ENCODE measurements around the gene NKAIN2.

The NKAIN2 gene

GRCh38 chr6:124027392-124027791, 223.7 kb downstream of the NKAIN2 start:
- TF ChIP-seq CTCF (IDR thresholded peaks at IDR 0.05; ENCODE audit: low read depth, low read length, missing control alignments): no peak
- no peak for DNase-seq (ENCODE audit: extremely low read depth, low read depth)
- no peak overlapping the region for H3K4me3 ChIP-seq (replicated peaks; ENCODE audit: low read depth, low read length)

- H3K4me3 ChIP-seq (replicated peaks; ENCODE audit: low read depth, low read length): no peak overlapping the region
- no peak for TF ChIP-seq CTCF (IDR thresholded peaks at IDR 0.05; ENCODE audit: low read depth, low read length, missing control alignments)
- no peak for DNase-seq (ENCODE audit: extremely low read depth, low read depth)
Measured at GRCh38 chr6:124028117-124028516, 224.5 kb downstream of the NKAIN2 start.

GRCh38 chr6:124029567-124029966, 225.9 kb downstream of the NKAIN2 start:
- no peak for DNase-seq (ENCODE audit: extremely low read depth, low read depth)

GRCh38 chr6:124033501-124033900, 229.8 kb downstream of the NKAIN2 start:
- TF ChIP-seq CTCF (IDR thresholded peaks at IDR 0.05; ENCODE audit: low read depth, low read length, missing control alignments): no peak
- no peak for DNase-seq (ENCODE audit: extremely low read depth, low read depth)

More at GRCh38 chr6:124029567-124029966, 225.9 kb downstream of the NKAIN2 start:
- H3K4me3 ChIP-seq (replicated peaks; ENCODE audit: low read depth, low read length): no peak overlapping the region
- no peak for TF ChIP-seq CTCF (IDR thresholded peaks at IDR 0.05; ENCODE audit: low read depth, low read length, missing control alignments)

GRCh38 chr6:124036384-124036783, 232.7 kb downstream of the NKAIN2 start:
- no peak overlapping the region for H3K4me3 ChIP-seq (replicated peaks; ENCODE audit: low read depth, low read length)
- no peak for DNase-seq (ENCODE audit: extremely low read depth, low read depth)
- no peak for TF ChIP-seq CTCF (IDR thresholded peaks at IDR 0.05; ENCODE audit: low read depth, low read length, missing control alignments)

More at GRCh38 chr6:124033501-124033900, 229.8 kb downstream of the NKAIN2 start:
- H3K4me3 ChIP-seq (replicated peaks; ENCODE audit: low read depth, low read length): no peak overlapping the region

GRCh38 chr6:124040655-124041054, 237.0 kb downstream of the NKAIN2 start:
- no peak for DNase-seq (ENCODE audit: extremely low read depth, low read depth)
- no peak for TF ChIP-seq CTCF (IDR thresholded peaks at IDR 0.05; ENCODE audit: low read depth, low read length, missing control alignments)
- no peak overlapping the region for H3K4me3 ChIP-seq (replicated peaks; ENCODE audit: low read depth, low read length)

- DNase-seq (ENCODE audit: extremely low read depth, low read depth): no peak
- H3K4me3 ChIP-seq (replicated peaks; ENCODE audit: low read depth, low read length): no peak overlapping the region
- no peak for TF ChIP-seq CTCF (IDR thresholded peaks at IDR 0.05; ENCODE audit: low read depth, low read length, missing control alignments)
Measured at GRCh38 chr6:124052120-124052519, 248.5 kb downstream of the NKAIN2 start.

Data from HFF-Myc (cell line).